ENCODE measurements around the gene RAVER1. TPM values are rescaled to one million over a fixed set of nuclear protein-coding genes. Genes with fewer than 3 reads are reported as not detected.

RAVER1 gene
- total RNA-seq, 1 experiment from 2014 or later, result 86.9 TPM

- TF ChIP-seq E2F4 (CRISPR knock-in tag; IDR thresholded peaks at IDR 0.05; ENCODE audit: borderline replicate concordance, low read depth), result no peak
These were observed 28.3 kb upstream of the RAVER1 start (continued) for GRCh38 chr19:10361569-10362011.

GRCh38 chr19:10356431-10356830 is 23.1 kb upstream of the RAVER1 start:
- Mint-ChIP-seq H3K4me1 (peaks cover 14% of the 10 kb centered on the region), H3K9me3 (no peaks in the 10 kb centered on the region), H3K4me3 (no peak overlapping the region), H3K36me3 (no peaks in the 10 kb centered on the region; the same call in 1 of the 2 replicates), H3K27me3 (ENCODE audit: low read depth) (no peaks in the 10 kb centered on the region), H3K27ac (no peak overlapping the region)
- ChIA-PET CTCF (interaction anchor here (1.3 kb wide), 1 partner anchor 32 kb away, joined by 3 read pairs; no protein-coding TSS in a partner anchor), POLR2A (no interaction called here)
- TF ChIP-seq ZSCAN18 (CRISPR knock-in tag; IDR thresholded peaks at IDR 0.05) (no peak), NR2C2 (CRISPR knock-in tag; IDR thresholded peaks at IDR 0.05) (no peak), SP1 (CRISPR knock-in tag; conservative IDR thresholded peaks at IDR 0.05) (no peak), FOXJ3 (CRISPR knock-in tag; IDR thresholded peaks at IDR 0.05; ENCODE audit: borderline replicate concordance) (no peak), NR3C1 (CRISPR knock-in tag; conservative IDR thresholded peaks at IDR 0.05; ENCODE audit: low read depth) (no peak), TEAD4 (CRISPR knock-in tag; IDR thresholded peaks at IDR 0.05) (no peak), USF1 (CRISPR knock-in tag; IDR thresholded peaks at IDR 0.05) (no peak), STAT6 (CRISPR knock-in tag; conservative IDR thresholded peaks at IDR 0.05; ENCODE audit: low read depth) (no peak), ZNF281 (CRISPR knock-in tag; IDR thresholded peaks at IDR 0.05) (no peak), ZNF396 (CRISPR knock-in tag; IDR thresholded peaks at IDR 0.05; ENCODE audit: borderline replicate concordance) (no peak), ZNF138 (CRISPR knock-in tag; conservative IDR thresholded peaks at IDR 0.05) (no peak), NR1H2 (CRISPR knock-in tag; IDR thresholded peaks at IDR 0.05) (no peak), CTCF (IDR thresholded peaks at IDR 0.05) (no peak), HMGA2 (CRISPR knock-in tag; IDR thresholded peaks at IDR 0.05) (no peak), SMAD4 (CRISPR knock-in tag; IDR thresholded peaks at IDR 0.05) (no peak), ESRRA (CRISPR knock-in tag; IDR thresholded peaks at IDR 0.05; ENCODE audit: borderline replicate concordance) (no peak), HMGXB4 (CRISPR knock-in tag; IDR thresholded peaks at IDR 0.05) (no peak), NFE2L1 (CRISPR knock-in tag; IDR thresholded peaks at IDR 0.05) (no peak), TEAD1 (CRISPR knock-in tag; IDR thresholded peaks at IDR 0.05) (no peak), JUN (CRISPR knock-in tag; IDR thresholded peaks at IDR 0.05) (no peak)
- DNase-seq (ENCODE audit: low spot score) (no peak), ATAC-seq (no peak)

Data from WTC11 (cell line).